Lung (tissue), 12 donors: ENCODE results near the gene DNAH7. TPM values are rescaled to one million over a fixed set of nuclear protein-coding genes. Genes with fewer than 3 reads are reported as not detected.

Experiments
- ATAC-seq: fragments of 200-7000 bp; cut with Tn5 transposase; one replicate; pipeline ENCODE4 v1.9.1; 2020; ENCODE audit warnings: moderate number of reproducible peaks; ENCODE audit not compliant: insufficient read depth, low FRiP score
- DNase-seq, 3 donors: peaks; one replicate each; pipeline ENCODE4 v3.0.0-alpha.2; 2013 to 2017
- H3K27ac ChIP-seq, 2 donors: one replicate each; pipeline ENCODE4 v1.5.1; 2013; ENCODE audit warnings: mild to moderate bottlenecking in 2 of 2, moderate library complexity in 2 of 2, control low read depth in 1 of 2, inconsistent platforms in 1 of 2, low read depth in 1 of 2, low read length in 1 of 2
- H3K27me3 ChIP-seq, 3 donors: one replicate each; pipeline ENCODE4 v1.5.1; 2013; ENCODE audit warnings: low read length in 2 of 3; ENCODE audit not compliant: control insufficient read depth in 3 of 3, insufficient read depth in 3 of 3
- H3K36me3 ChIP-seq, 4 donors: one replicate each; pipeline ENCODE4 v1.5.1; 2013; ENCODE audit warnings: low read length in 4 of 4, mild to moderate bottlenecking in 1 of 4, moderate library complexity in 1 of 4; ENCODE audit not compliant: control insufficient read depth in 4 of 4, insufficient read depth in 4 of 4
- H3K4me1 ChIP-seq, 5 donors: one replicate each; pipeline ENCODE4 v1.5.1; 2013; ENCODE audit warnings: low read length in 5 of 5, mild to moderate bottlenecking in 2 of 5, moderate library complexity in 1 of 5; ENCODE audit not compliant: control insufficient read depth in 5 of 5, insufficient read depth in 5 of 5
- H3K4me3 ChIP-seq: one replicate; pipeline ENCODE4 v1.5.1; 2013; ENCODE audit warnings: mild to moderate bottlenecking, control low read depth, moderate library complexity
- H3K9ac ChIP-seq, 2 donors: one replicate each; pipeline ENCODE4 v1.5.1; 2013; ENCODE audit warnings: low read length in 2 of 2, control low read depth in 1 of 2; ENCODE audit not compliant: insufficient read depth in 1 of 2
- H3K9me3 ChIP-seq, 4 donors: one replicate each; pipeline ENCODE4 v1.5.1; 2013; ENCODE audit warnings: low read length in 3 of 4, mild to moderate bottlenecking in 1 of 4, moderate library complexity in 1 of 4; ENCODE audit not compliant: control insufficient read depth in 4 of 4, insufficient read depth in 3 of 4
- CTCF ChIP-seq: IDR thresholded peaks from 2 replicates; pipeline ENCODE4 v1.5.1; 2012; ENCODE audit warnings: mild to moderate bottlenecking; ENCODE audit errors: control extremely low read depth, extremely low read depth
- WGBS, 2 donors: extraction: QIAGEN DNeasy Blood & Tissue Kit; methylation state at CpG; one replicate each; pipeline ENCODE4 v1.1.7; 2013; 5-methylcytosine and 5-hydroxymethylcytosine counted together
- polyA plus RNA-seq, 2 donors: library from polyadenylated mRNA; stranded (reverse); fragments of 200-250 nt; gene quantifications; one replicate each; pipeline ENCODE4 v1.2.1, GENCODE V29; 2013
- total RNA-seq, 2 donors: library from RNA; depleted of rRNA in 1 of 2; stranded (reverse); fragments of >200 nt in 1 of 2; gene quantifications; one replicate each; pipeline ENCODE4 v1.2.1, GENCODE V29; 2014 to 2021
- donor health status: control.
- donor health status: control.
- donor health status: Bipolar disorder and iron deficiency.
- donor health status: healthy.
- donor health status: DM: yes; HTN: yes; CAD: no.

DNAH7 gene
- total and polyA plus RNA-seq, 4 donors: 1.9 to 32.9 (median 11.3) TPM

DNA sequence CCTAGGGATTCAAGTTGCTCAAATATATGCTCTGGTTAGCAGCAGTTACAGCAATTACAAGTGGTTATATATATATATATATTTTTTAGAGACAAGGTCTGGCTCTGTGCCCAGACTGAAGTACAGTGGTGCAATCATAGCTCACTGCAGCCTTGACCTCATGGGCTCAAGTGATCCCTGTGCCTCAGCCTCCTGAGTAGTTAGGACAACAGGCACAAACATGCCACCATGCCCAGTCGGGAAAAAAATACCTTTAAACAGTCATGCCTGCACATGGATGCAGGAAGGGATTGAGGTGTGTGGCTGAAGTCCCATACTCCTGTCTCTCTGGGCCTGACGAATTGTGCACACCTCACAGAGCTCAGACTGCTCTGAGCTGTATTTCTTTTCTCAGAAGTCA, 19.6 kb upstream of the DNAH7 start:
- DNase-seq (peak; percentile 58 to 73 (median 67)), ATAC-seq (no peak)
- Histone ChIP-seq H3K9me3 (peaks cover 0 to 4% (median 1%) of the 10 kb centered on the region in 4 donors), H3K4me3 (no peak overlapping the region), H3K4me1 (no peaks in the 10 kb centered on the region), H3K36me3 (no peaks in the 10 kb centered on the region), H3K27me3 (no peaks in the 10 kb centered on the region), H3K27ac (no peak overlapping the region), H3K9ac (no peak overlapping the region)
- no peak for TF ChIP-seq CTCF
- WGBS, 2 donors: 68 to 76% methylated on average over 2 of the region's 2 CpGs

- Histone ChIP-seq H3K4me1 (no peaks in the 10 kb centered on the region), H3K27ac (no peak overlapping the region)
These were observed 18.1 kb upstream of the DNAH7 start for GRCh38 chr2:196086517-196087368.

DNA sequence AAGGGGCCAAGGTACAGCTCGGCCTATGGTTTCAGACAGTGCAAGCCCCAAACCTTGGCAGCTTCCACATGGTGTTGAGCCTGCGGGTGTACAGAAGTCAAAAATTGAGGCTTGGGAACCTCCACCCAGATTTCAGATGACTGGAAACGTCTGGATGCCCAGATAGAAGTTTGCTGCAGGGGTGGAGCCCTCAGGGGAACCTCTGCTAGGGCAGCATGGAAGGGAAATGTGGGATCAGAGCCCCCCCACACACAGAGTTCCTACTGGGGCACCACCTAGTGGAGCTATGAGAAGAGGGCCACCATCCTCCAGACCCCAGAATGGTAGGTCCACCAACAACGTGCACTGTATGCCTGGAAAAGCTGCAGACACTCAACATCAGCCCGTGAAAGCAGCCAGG, 15.0 kb upstream of the DNAH7 start:
- H3K9me3 ChIP-seq: peaks cover 0 to 4% (median 1%) of the 10 kb centered on the region in 4 donors
- no peak overlapping the region for H3K27ac ChIP-seq
- no peak overlapping the region for H3K4me3 ChIP-seq
- WGBS, 2 donors: 96 to 98% methylated on average over 5 of the region's 5 CpGs
- H3K27me3 ChIP-seq: no peaks in the 10 kb centered on the region
- no peaks in the 10 kb centered on the region for H3K36me3 ChIP-seq
- no peak for TF ChIP-seq CTCF
- DNase-seq (no peak), ATAC-seq (no peak)
- H3K9ac ChIP-seq: no peak overlapping the region
- peaks cover 0 to 2% (median 0%) of the 10 kb centered on the region in 5 donors for H3K4me1 ChIP-seq

More at GRCh38 chr2:196086517-196087368, 18.1 kb upstream of the DNAH7 start:
- no peak overlapping the region for H3K9ac ChIP-seq
- H3K9me3 ChIP-seq: peaks cover 0 to 4% (median 1%) of the 10 kb centered on the region in 4 donors
- ATAC-seq (no peak), DNase-seq (no peak)
- no peaks in the 10 kb centered on the region for H3K36me3 ChIP-seq
- H3K4me3 ChIP-seq: no peak overlapping the region
- H3K27me3 ChIP-seq: no peaks in the 10 kb centered on the region
- TF ChIP-seq CTCF: no peak
- 75 to 87% methylated on average over 7 of the region's 7 CpGs for WGBS, 2 donors
